ENCODE results near the gene TFPI.
"Not testable (repeated sequence)": the region's sequence is repeated elsewhere in the genome, so short reads cannot be mapped to it uniquely, and the experiment has no call there.

Gene TFPI

GRCh38 chr2:187527262-187527661, 27.0 kb downstream of the TFPI start:
- no peak for DNase-seq

GRCh38 chr2:187526792-187527191, 27.4 kb downstream of the TFPI start:
- DNase-seq = no peak

GRCh38 chr2:187525163-187525900, 28.9 kb downstream of the TFPI start:
- no peak for DNase-seq

- DNase-seq = no peak
Observed at GRCh38 chr2:187523325-187523724, 30.9 kb downstream of the TFPI start.

GRCh38 chr2:187520121-187520624, 34.1 kb downstream of the TFPI start:
- DNase-seq = no peak

- peak; percentile 45 for DNase-seq
Observed at GRCh38 chr2:187519419-187520120, 34.7 kb downstream of the TFPI start.

- not testable (repeated sequence) for DNase-seq
Observed at GRCh38 chr2:187517750-187518361, 36.4 kb downstream of the TFPI start.

- DNase-seq = not testable (repeated sequence)
Observed at GRCh38 chr2:187516630-187517510, 37.4 kb downstream of the TFPI start.

GRCh38 chr2:187514930-187515329, 39.3 kb downstream of the TFPI start:
- no peak for DNase-seq

GRCh38 chr2:187514235-187514829, 39.9 kb downstream of the TFPI start:
- DNase-seq = not testable (repeated sequence)

- DNase-seq = not testable (repeated sequence)
Observed at GRCh38 chr2:187513460-187514234, 40.6 kb downstream of the TFPI start.

- DNase-seq = no peak
Observed at GRCh38 chr2:187511356-187512315, 42.6 kb downstream of the TFPI start.

GRCh38 chr2:187510419-187511355, 43.5 kb downstream of the TFPI start:
- not testable (repeated sequence) for DNase-seq

GRCh38 chr2:187509667-187510417, 44.4 kb downstream of the TFPI start:
- no peak for DNase-seq

GRCh38 chr2:187506416-187506815, 47.8 kb downstream of the TFPI start:
- DNase-seq = no peak

GRCh38 chr2:187505065-187505672, 49.1 kb downstream of the TFPI start:
- DNase-seq = no peak

- DNase-seq = no peak
Observed at GRCh38 chr2:187504312-187504921, 49.8 kb downstream of the TFPI start.

All from NCI-H510A (cell line).